ENCODE measurements around the gene SNRNP48. TPM values are rescaled to one million over a fixed set of nuclear protein-coding genes. Genes with fewer than 3 reads are reported as not detected.

SNRNP48 gene
- total and polyA plus RNA-seq, 2 of the 8 experiments (the other 6 are each of a cell fraction or from before 2014, with no cell fraction given): 7.7 to 21.0 TPM

GRCh38 chr6:7649037-7649810 is 59.2 kb downstream of the SNRNP48 start (continued):
- TF ChIP-seq CTCF (IDR thresholded peaks at IDR 0.05; ENCODE audit: control extremely low read depth in 1 of 3, insufficient read depth in 1 of 3, low read depth in 1 of 3, low read length in 3 of 3) (no peak), TBP (IDR thresholded peaks at IDR 0.05; ENCODE audit: low read depth, low read length) (no peak), SRF (IDR thresholded peaks at IDR 0.05; ENCODE audit: low read depth, low read length) (no peak), E2F6 (IDR thresholded peaks at IDR 0.05) (no peak), SIRT6 (IDR thresholded peaks at IDR 0.05; ENCODE audit: low read length) (no peak), RNF2 (IDR thresholded peaks at IDR 0.05; ENCODE audit: borderline replicate concordance, low read depth, low read length, missing control alignments, poor library complexity, severe bottlenecking) (no peak), SAP30 (IDR thresholded peaks at IDR 0.05; ENCODE audit: insufficient read depth, insufficient replicate concordance, low read length) (no peak), GTF2F1 (IDR thresholded peaks at IDR 0.05; ENCODE audit: borderline replicate concordance, low read depth, low read length) (no peak)

Measured in H1 (cell line).